Measurements from ENCODE around the gene ZNF827.

Gene ZNF827

GRCh38 chr4:145730026-145730425 is 208.6 kb downstream of the ZNF827 start:
- Histone ChIP-seq H3K4me3 (ENCODE audit: low read length, poor library complexity, severe bottlenecking) (no peak overlapping the region), H3K9me2 (replicated peaks; ENCODE audit: low read depth, low read length) (no peaks in the 10 kb centered on the region), H3K36me3 (ENCODE audit: insufficient read depth, low read length) (no peaks in the 10 kb centered on the region), H3K9me3 (ENCODE audit: insufficient read depth, low read depth, low read length) (no peaks in the 10 kb centered on the region), H4K20me1 (ENCODE audit: insufficient read depth, low read length, poor library complexity, severe bottlenecking) (no peaks in the 10 kb centered on the region), H3K4me1 (ENCODE audit: insufficient read depth, low read length, poor library complexity, severe bottlenecking) (no peaks in the 10 kb centered on the region), H3K4me2 (ENCODE audit: low read depth, low read length, poor library complexity, severe bottlenecking) (no peak overlapping the region), H3F3A (ENCODE audit: low read depth) (no peaks in the 10 kb centered on the region), H3K27me3 (ENCODE audit: insufficient read depth, low read length, poor library complexity, severe bottlenecking) (no peaks in the 10 kb centered on the region), H3K9ac (ENCODE audit: low read depth, low read length, poor library complexity, severe bottlenecking) (no peak overlapping the region), H3K79me2 (ENCODE audit: insufficient read depth, low read length) (no peaks in the 10 kb centered on the region), H2AFZ (ENCODE audit: low read length) (0 out of 2 replicates have a peak overlapping the region, but pooled peaks have one; percentile 53)
- no peak for TF ChIP-seq CTCF (conservative IDR thresholded peaks at IDR 0.05; ENCODE audit: low read length)
- TF ChIP-seq EZH2phosphoT487 (IDR thresholded peaks at IDR 0.05; ENCODE audit: borderline replicate concordance): no peak

- Histone ChIP-seq H3K4me2 (ENCODE audit: low read depth, low read length, poor library complexity, severe bottlenecking) (no peak overlapping the region), H3K27me3 (ENCODE audit: insufficient read depth, low read length, poor library complexity, severe bottlenecking) (no peaks in the 10 kb centered on the region), H3K79me2 (ENCODE audit: insufficient read depth, low read length) (no peaks in the 10 kb centered on the region), H3K9me3 (ENCODE audit: insufficient read depth, low read depth, low read length) (no peaks in the 10 kb centered on the region), H3K4me3 (ENCODE audit: low read length, poor library complexity, severe bottlenecking) (no peak overlapping the region), H3F3A (ENCODE audit: low read depth) (no peaks in the 10 kb centered on the region), H3K9me2 (replicated peaks; ENCODE audit: low read depth, low read length) (no peaks in the 10 kb centered on the region), H3K4me1 (ENCODE audit: insufficient read depth, low read length, poor library complexity, severe bottlenecking) (peaks cover 10% of the 10 kb centered on the region), H2AFZ (ENCODE audit: low read length) (no peak overlapping the region), H3K36me3 (ENCODE audit: insufficient read depth, low read length) (no peaks in the 10 kb centered on the region), H4K20me1 (ENCODE audit: insufficient read depth, low read length, poor library complexity, severe bottlenecking) (no peaks in the 10 kb centered on the region), H3K9ac (ENCODE audit: low read depth, low read length, poor library complexity, severe bottlenecking) (no peak overlapping the region)
- TF ChIP-seq EZH2phosphoT487 (IDR thresholded peaks at IDR 0.05; ENCODE audit: borderline replicate concordance) (no peak), CTCF (conservative IDR thresholded peaks at IDR 0.05; ENCODE audit: low read length) (peak; percentile 12; the same call in 1 of the 2 replicates)
These were observed 215.3 kb downstream of the ZNF827 start for GRCh38 chr4:145723336-145723735.

GRCh38 chr4:145722561-145722960 is 216.1 kb downstream of the ZNF827 start:
- Histone ChIP-seq H3K27me3 (ENCODE audit: insufficient read depth, low read length, poor library complexity, severe bottlenecking) (no peaks in the 10 kb centered on the region), H3K4me1 (ENCODE audit: insufficient read depth, low read length, poor library complexity, severe bottlenecking) (peaks cover 10% of the 10 kb centered on the region), H3K4me2 (ENCODE audit: low read depth, low read length, poor library complexity, severe bottlenecking) (no peak overlapping the region), H3F3A (ENCODE audit: low read depth) (no peaks in the 10 kb centered on the region), H3K36me3 (ENCODE audit: insufficient read depth, low read length) (no peaks in the 10 kb centered on the region), H2AFZ (ENCODE audit: low read length) (no peak overlapping the region), H3K4me3 (ENCODE audit: low read length, poor library complexity, severe bottlenecking) (no peak overlapping the region), H3K9me3 (ENCODE audit: insufficient read depth, low read depth, low read length) (no peaks in the 10 kb centered on the region), H3K79me2 (ENCODE audit: insufficient read depth, low read length) (no peaks in the 10 kb centered on the region), H3K9me2 (replicated peaks; ENCODE audit: low read depth, low read length) (no peaks in the 10 kb centered on the region), H3K9ac (ENCODE audit: low read depth, low read length, poor library complexity, severe bottlenecking) (no peak overlapping the region), H4K20me1 (ENCODE audit: insufficient read depth, low read length, poor library complexity, severe bottlenecking) (no peaks in the 10 kb centered on the region)
- 0 out of 2 replicates have a peak, but pooled peaks have one; percentile 10 for TF ChIP-seq CTCF (conservative IDR thresholded peaks at IDR 0.05; ENCODE audit: low read length)
- TF ChIP-seq EZH2phosphoT487 (IDR thresholded peaks at IDR 0.05; ENCODE audit: borderline replicate concordance): no peak

Measured in Loucy (cell line).